Anterior cingulate cortex (tissue), 58 donors: ENCODE measurements around the gene FRAT1.

Experiments used
- DNase-seq, 58 donors: peaks; one replicate each; lab custom pipeline; 2025; lab: John Stamatoyannopoulos, UW

Gene FRAT1

GRCh38 chr10:97362310-97363033, 43.4 kb downstream of the FRAT1 start:
- DNase-seq = no peak

- no peak for DNase-seq
Measured at GRCh38 chr10:97363071-97363470, 44.0 kb downstream of the FRAT1 start.

- no peak for DNase-seq
Measured at GRCh38 chr10:97365761-97366351, 46.8 kb downstream of the FRAT1 start.

GRCh38 chr10:97366572-97366971, 47.5 kb downstream of the FRAT1 start:
- no peak for DNase-seq

GRCh38 chr10:97367126-97367649, 48.1 kb downstream of the FRAT1 start:
- DNase-seq = no peak
